ENCODE results near the gene OAT. TPM values are rescaled to one million over a fixed set of nuclear protein-coding genes. Genes with fewer than 3 reads are reported as not detected.

Gene OAT
- total RNA-seq, result 10 to 100 TPM; 50.2 to 75.3 TPM
- polyA plus RNA-seq, result 10 to 100 TPM; 26.2 to 57.1 TPM
- long read RNA-seq, donor 1, transcript OAT-201 (10 exons, 2,048 nt), result major isoform, 36 of 36 reads
- long read RNA-seq, donor 1, partial matches to known transcripts, result 0 of 36 reads
- long read RNA-seq, donor 1, other reads (novel, unspliced or antisense), result 0 of 36 reads
- long read RNA-seq, donor 2, transcript OAT-201 (10 exons, 2,048 nt), result major isoform, 7 of 7 reads
- long read RNA-seq, donor 2, partial matches to known transcripts, result 0 of 7 reads
- long read RNA-seq, donor 2, other reads (novel, unspliced or antisense), result 0 of 7 reads
- long read RNA-seq, donor 3, transcript OAT-201 (10 exons, 2,048 nt), result major isoform, 19 of 25 reads
- long read RNA-seq, donor 3, partial matches to known transcripts, result 6 of 25 reads
- long read RNA-seq, donor 3, other reads (novel, unspliced or antisense), result 0 of 25 reads
- long read RNA-seq, donor 4, transcript OAT-201 (10 exons, 2,048 nt), result major isoform, 5 of 6 reads
- long read RNA-seq, donor 4, partial matches to known transcripts, result 0 of 6 reads
- long read RNA-seq, donor 4, other reads (novel, unspliced or antisense), result 0 of 6 reads
- long read RNA-seq, donor 5, transcript OAT-201 (10 exons, 2,048 nt), result major isoform, 26 of 27 reads
- long read RNA-seq, donor 5, partial matches to known transcripts, result 0 of 27 reads
- long read RNA-seq, donor 5, other reads (novel, unspliced or antisense), result 0 of 27 reads

- H3K9ac ChIP-seq (ENCODE audit: insufficient read depth in 1 of 2, low read length in 2 of 2), result peak within 1 kb of the TSS; percentile 12 to 74
- H3K4me3 ChIP-seq, result peak within 1 kb of the TSS; percentile 84
- H3K27me3 ChIP-seq (ENCODE audit: control insufficient read depth in 3 of 3, insufficient read depth in 3 of 3, low read length in 2 of 3), result peaks cover 0 to 6% (median 0%) of the 10 kb centered on the region in 3 donors
- peaks cover 0 to 24% (median 8%) of the 10 kb centered on the region in 5 donors for H3K4me1 ChIP-seq (ENCODE audit: control insufficient read depth in 5 of 5, insufficient read depth in 5 of 5, low read length in 5 of 5)
- peak; percentile 95 for ATAC-seq (ENCODE audit: insufficient read depth, low FRiP score)
- TF ChIP-seq CTCF (IDR thresholded peaks at IDR 0.05; ENCODE audit: control extremely low read depth, extremely low read depth), result no peak
- H3K27ac ChIP-seq (ENCODE audit: low read depth in 1 of 2, low read length in 1 of 2), result peak within 1 kb of the TSS; percentile 79 to 90
- H3K9me3 ChIP-seq (ENCODE audit: control insufficient read depth in 4 of 4, insufficient read depth in 3 of 4, low read length in 3 of 4), result no peaks in the 10 kb centered on the region
- no peaks in the 10 kb centered on the region for H3K36me3 ChIP-seq (ENCODE audit: control insufficient read depth in 4 of 4, insufficient read depth in 4 of 4, low read length in 4 of 4)
- 3% methylated on average over 70 of the region's 70 CpGs for WGBS, 2 donors
- DNase-seq, result peak; percentile 95 to 98 (median 98)
Measured at GRCh38 chr10:124418726-124419501, at the start of gene OAT. Gene OAT, minus strand, starts transcription at chr10:124418923. Its CDS starts 6,752 bp downstream, at chr10:124412171.

GRCh38 chr10:124467165-124467564 lies 48.4 kb upstream of the OAT start:
- ATAC-seq (ENCODE audit: insufficient read depth, low FRiP score) (no peak), DNase-seq (no peak)
- no peak for TF ChIP-seq CTCF (IDR thresholded peaks at IDR 0.05; ENCODE audit: control extremely low read depth, extremely low read depth)
- peaks cover 0 to 6% (median 2%) of the 10 kb centered on the region in 5 donors for H3K4me1 ChIP-seq (ENCODE audit: control insufficient read depth in 5 of 5, insufficient read depth in 5 of 5, low read length in 5 of 5)
- no peaks in the 10 kb centered on the region for H3K36me3 ChIP-seq (ENCODE audit: control insufficient read depth in 4 of 4, insufficient read depth in 4 of 4, low read length in 4 of 4)
- H3K27ac ChIP-seq (ENCODE audit: low read depth in 1 of 2, low read length in 1 of 2), result no peak overlapping the region
- no peak overlapping the region for H3K9ac ChIP-seq (ENCODE audit: insufficient read depth in 1 of 2, low read length in 2 of 2)
- no peaks in the 10 kb centered on the region for H3K27me3 ChIP-seq (ENCODE audit: control insufficient read depth in 3 of 3, insufficient read depth in 3 of 3, low read length in 2 of 3)
- no peak overlapping the region for H3K4me3 ChIP-seq
- no peaks in the 10 kb centered on the region for H3K9me3 ChIP-seq (ENCODE audit: control insufficient read depth in 4 of 4, insufficient read depth in 3 of 4, low read length in 3 of 4)
- 89 to 93% methylated on average over 4 of the region's 4 CpGs for WGBS, 2 donors

GRCh38 chr10:124465777-124466488 lies 47.2 kb upstream of the OAT start:
- Histone ChIP-seq H3K9me3 (ENCODE audit: control insufficient read depth in 4 of 4, insufficient read depth in 3 of 4, low read length in 3 of 4) (no peaks in the 10 kb centered on the region), H3K36me3 (ENCODE audit: control insufficient read depth in 4 of 4, insufficient read depth in 4 of 4, low read length in 4 of 4) (no peaks in the 10 kb centered on the region), H3K27ac (ENCODE audit: low read depth in 1 of 2, low read length in 1 of 2) (no peak overlapping the region), H3K27me3 (ENCODE audit: control insufficient read depth in 3 of 3, insufficient read depth in 3 of 3, low read length in 2 of 3) (no peaks in the 10 kb centered on the region), H3K4me1 (ENCODE audit: control insufficient read depth in 5 of 5, insufficient read depth in 5 of 5, low read length in 5 of 5) (peaks cover 0 to 6% (median 2%) of the 10 kb centered on the region in 5 donors), H3K9ac (ENCODE audit: insufficient read depth in 1 of 2, low read length in 2 of 2) (no peak overlapping the region), H3K4me3 (no peak overlapping the region)
- DNase-seq (no peak), ATAC-seq (ENCODE audit: insufficient read depth, low FRiP score) (no peak)
- 82 to 83% methylated on average over 9 of the region's 9 CpGs for WGBS, 2 donors
- TF ChIP-seq CTCF (IDR thresholded peaks at IDR 0.05; ENCODE audit: control extremely low read depth, extremely low read depth), result no peak
